Type B pancreatic cell (in vitro differentiated cells): ENCODE data around the gene HOXB6. TPM values are rescaled to one million over a fixed set of nuclear protein-coding genes. Genes with fewer than 3 reads are reported as not detected.

Experiments
- DNase-seq: peaks from one replicate; pipeline ENCODE4 v3.0.0; 2021; ENCODE audit warnings: mixed read lengths; ENCODE audit not compliant: unreplicated experiment; ENCODE audit errors: extremely low spot score
- H3K27ac Mint-ChIP-seq: 2 replicates; pipeline ENCODE4 v1.8.0; 2021; ENCODE audit warnings: mild to moderate bottlenecking, mixed read lengths
- H3K27me3 Mint-ChIP-seq: 2 replicates; pipeline ENCODE4 v1.8.0; 2021; ENCODE audit warnings: mixed read lengths
- H3K36me3 Mint-ChIP-seq: 2 replicates; pipeline ENCODE4 v1.8.0; 2021; ENCODE audit warnings: mixed read lengths
- H3K4me1 Mint-ChIP-seq: one replicate; pipeline ENCODE4 v1.8.0; 2021; ENCODE audit warnings: mixed read lengths; ENCODE audit not compliant: unreplicated experiment
- H3K4me3 Mint-ChIP-seq: 2 replicates; pipeline ENCODE4 v1.8.0; 2021; ENCODE audit warnings: mild to moderate bottlenecking, mixed read lengths
- H3K9me3 Mint-ChIP-seq: 2 replicates; pipeline ENCODE4 v1.8.0; 2021; ENCODE audit warnings: mixed read lengths
- total RNA-seq: library from RNA; stranded (reverse); gene quantifications from 2 replicates; pipeline ENCODE4 v1.2.1, GENCODE V29; 2021; ENCODE audit warnings: low replicate concordance
- TF ChIP-seq, protein P1 (sequence below): fragments of 200-600 bp; sonication (generic); conservative IDR thresholded peaks from 2 replicates; pipeline ENCODE4 v1.5.0; 2021; ENCODE audit warnings: antibody characterized with exemption, mild to moderate bottlenecking

The HOXB6 gene
- total RNA-seq, 1 donor from 2014 or later = 20.3 TPM

DNA sequence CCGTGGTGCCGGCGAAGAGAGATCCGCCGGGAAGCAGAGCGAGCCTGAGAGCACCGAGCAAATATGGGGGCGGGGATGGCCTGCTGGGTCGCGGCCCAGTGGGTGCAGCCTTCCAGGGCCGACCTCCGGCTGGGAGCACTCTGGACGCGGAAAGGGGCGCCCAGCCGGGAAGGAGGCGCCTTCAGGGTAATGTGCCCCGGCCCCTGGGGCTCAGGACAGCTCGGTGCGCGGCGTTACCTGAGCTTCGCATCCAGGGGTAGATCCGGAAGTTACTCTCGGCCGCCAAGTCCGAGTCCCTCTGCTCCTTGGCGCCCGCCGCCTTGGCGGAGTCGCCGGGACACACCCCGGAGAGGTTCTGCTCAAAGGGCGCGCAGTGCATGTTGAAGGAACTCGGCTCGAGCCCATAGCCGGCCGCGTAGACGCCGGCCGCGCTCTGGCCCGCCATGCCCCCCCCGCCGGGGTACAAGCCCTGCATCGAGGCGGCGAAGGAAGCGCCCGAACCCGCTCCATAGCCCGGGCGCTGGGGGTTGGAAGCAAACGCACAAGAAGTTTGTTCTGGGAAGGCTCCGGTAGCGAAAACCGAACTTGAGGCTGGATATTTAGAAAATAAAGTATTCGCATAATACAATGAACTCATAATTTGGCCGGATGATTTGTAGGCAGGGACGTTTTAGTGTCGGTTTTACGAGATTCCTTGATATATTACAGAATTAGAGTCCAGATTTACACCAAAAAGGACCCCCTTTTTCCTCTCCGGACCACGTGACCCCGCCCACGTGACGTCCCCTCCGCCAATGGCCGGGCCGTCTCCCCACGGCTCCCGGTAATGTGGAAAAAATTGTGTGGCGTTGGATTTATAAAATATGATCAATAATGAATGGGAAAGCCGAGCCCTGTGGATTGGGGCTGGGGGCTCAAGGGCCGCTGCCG is 5.8 kb upstream of the HOXB6 start, which contains the start of gene HOXB7:
Gene HOXB7 (minus strand): TSS at position 736 of the 930 bp plus-strand sequence. CDS start 99 bp downstream, at position 637.
- no peak for DNase-seq

DNA sequence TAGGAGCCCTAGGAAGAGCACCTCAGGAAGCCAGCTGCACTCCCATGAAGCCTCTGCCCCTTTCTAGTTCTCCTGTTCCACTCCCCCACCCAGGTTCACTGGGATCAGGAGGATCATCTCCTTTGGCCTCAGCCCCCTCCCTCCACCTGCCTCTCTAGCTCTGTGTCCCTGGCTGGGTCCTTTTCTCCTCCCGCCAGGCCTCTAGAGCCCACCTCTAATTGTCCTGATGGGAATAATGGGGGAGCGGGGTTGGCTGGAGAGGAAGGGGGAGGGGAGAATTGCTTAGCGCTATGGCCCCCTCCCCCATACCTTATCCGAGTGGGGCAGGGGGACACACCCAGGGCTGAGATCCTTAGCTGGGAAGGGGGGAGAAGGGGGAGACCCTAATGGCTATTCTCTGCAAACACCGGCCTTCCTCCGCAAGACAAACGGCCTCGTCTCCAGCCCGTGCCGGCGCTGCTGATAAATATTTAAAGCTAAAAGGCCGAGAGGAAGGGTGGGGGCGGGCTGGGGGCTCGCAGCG is 5.0 kb upstream of the HOXB6 start:
- peak overlapping the region; percentile 92 for H3K4me3 Mint-ChIP-seq
- peak overlapping the region; percentile 92 for H3K27ac Mint-ChIP-seq
- no peak for DNase-seq

More for the DNA sequence above, 5.8 kb upstream of the HOXB6 start, which contains the start of gene HOXB7:
- no peaks in the 10 kb centered on the region for H3K9me3 Mint-ChIP-seq
- H3K4me3 Mint-ChIP-seq = peak within 1 kb of the TSS; percentile 92
- H3K4me1 Mint-ChIP-seq = peaks cover 24% of the 10 kb centered on the region
- H3K36me3 Mint-ChIP-seq = peaks cover 10% of the 10 kb centered on the region
- peaks cover 90% of the 10 kb centered on the region for H3K27me3 Mint-ChIP-seq
- H3K27ac Mint-ChIP-seq = peak within 1 kb of the TSS; percentile 92
- TF ChIP-seq, protein P1, sequence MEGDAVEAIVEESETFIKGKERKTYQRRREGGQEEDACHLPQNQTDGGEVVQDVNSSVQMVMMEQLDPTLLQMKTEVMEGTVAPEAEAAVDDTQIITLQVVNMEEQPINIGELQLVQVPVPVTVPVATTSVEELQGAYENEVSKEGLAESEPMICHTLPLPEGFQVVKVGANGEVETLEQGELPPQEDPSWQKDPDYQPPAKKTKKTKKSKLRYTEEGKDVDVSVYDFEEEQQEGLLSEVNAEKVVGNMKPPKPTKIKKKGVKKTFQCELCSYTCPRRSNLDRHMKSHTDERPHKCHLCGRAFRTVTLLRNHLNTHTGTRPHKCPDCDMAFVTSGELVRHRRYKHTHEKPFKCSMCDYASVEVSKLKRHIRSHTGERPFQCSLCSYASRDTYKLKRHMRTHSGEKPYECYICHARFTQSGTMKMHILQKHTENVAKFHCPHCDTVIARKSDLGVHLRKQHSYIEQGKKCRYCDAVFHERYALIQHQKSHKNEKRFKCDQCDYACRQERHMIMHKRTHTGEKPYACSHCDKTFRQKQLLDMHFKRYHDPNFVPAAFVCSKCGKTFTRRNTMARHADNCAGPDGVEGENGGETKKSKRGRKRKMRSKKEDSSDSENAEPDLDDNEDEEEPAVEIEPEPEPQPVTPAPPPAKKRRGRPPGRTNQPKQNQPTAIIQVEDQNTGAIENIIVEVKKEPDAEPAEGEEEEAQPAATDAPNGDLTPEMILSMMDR = no peak

DNA sequence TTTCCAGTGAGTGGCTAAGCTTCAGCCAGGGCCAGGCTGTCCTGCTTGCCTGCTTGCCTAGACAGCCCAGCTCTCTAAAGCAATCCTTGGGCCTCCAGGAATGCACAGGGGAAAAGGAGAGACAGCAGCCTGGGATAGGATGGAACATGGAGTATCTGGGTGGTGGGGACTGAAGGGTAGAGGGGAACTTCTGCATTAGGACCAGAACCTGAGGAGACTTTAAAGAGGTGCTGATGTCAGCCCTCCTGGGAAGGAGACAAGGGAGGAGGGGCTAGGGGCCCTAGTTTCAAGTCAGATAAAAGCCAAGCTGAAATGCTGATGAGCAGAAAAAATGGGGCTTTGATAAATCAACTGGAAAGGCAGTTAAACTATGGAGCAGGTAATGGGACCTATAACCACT is 4.2 kb upstream of the HOXB6 start:
- Mint-ChIP-seq H3K4me1 (peaks cover 16% of the 10 kb centered on the region), H3K36me3 (peaks cover 15% of the 10 kb centered on the region), H3K27me3 (peaks cover 90% of the 10 kb centered on the region), H3K9me3 (no peaks in the 10 kb centered on the region), H3K4me3 (peak overlapping the region; percentile 92), H3K27ac (peak overlapping the region; percentile 92)
- no peak for DNase-seq
- TF ChIP-seq, protein P1 = no peak

More for the DNA sequence above, 5.0 kb upstream of the HOXB6 start:
- H3K36me3 Mint-ChIP-seq = peaks cover 13% of the 10 kb centered on the region
- H3K4me1 Mint-ChIP-seq = peaks cover 17% of the 10 kb centered on the region
- no peaks in the 10 kb centered on the region for H3K9me3 Mint-ChIP-seq
- TF ChIP-seq, protein P1 = no peak
- peaks cover 90% of the 10 kb centered on the region for H3K27me3 Mint-ChIP-seq

DNA sequence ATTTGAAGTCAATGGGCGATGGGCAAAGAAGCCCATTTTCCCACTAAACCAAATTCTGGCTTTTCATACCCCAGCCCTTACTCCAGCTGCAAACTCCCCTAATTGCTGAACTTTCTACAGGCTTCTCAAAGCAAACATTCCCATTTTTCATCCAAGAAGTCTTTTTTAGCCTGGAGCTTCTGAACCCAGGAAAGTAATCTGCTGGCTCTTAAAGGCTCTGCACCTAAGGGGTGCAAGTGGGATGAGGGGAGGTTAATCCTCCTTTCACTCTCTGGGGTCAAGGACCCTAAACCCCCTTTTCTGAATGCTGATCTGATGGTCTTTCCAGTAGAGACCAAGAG is 3.7 kb upstream of the HOXB6 start:
- TF ChIP-seq, protein P1 = no peak
- Mint-ChIP-seq H3K9me3 (no peaks in the 10 kb centered on the region), H3K36me3 (peaks cover 17% of the 10 kb centered on the region), H3K4me3 (peak overlapping the region; percentile 92), H3K27ac (peak overlapping the region; percentile 92), H3K4me1 (peaks cover 16% of the 10 kb centered on the region), H3K27me3 (peaks cover 90% of the 10 kb centered on the region)
- no peak for DNase-seq

DNA sequence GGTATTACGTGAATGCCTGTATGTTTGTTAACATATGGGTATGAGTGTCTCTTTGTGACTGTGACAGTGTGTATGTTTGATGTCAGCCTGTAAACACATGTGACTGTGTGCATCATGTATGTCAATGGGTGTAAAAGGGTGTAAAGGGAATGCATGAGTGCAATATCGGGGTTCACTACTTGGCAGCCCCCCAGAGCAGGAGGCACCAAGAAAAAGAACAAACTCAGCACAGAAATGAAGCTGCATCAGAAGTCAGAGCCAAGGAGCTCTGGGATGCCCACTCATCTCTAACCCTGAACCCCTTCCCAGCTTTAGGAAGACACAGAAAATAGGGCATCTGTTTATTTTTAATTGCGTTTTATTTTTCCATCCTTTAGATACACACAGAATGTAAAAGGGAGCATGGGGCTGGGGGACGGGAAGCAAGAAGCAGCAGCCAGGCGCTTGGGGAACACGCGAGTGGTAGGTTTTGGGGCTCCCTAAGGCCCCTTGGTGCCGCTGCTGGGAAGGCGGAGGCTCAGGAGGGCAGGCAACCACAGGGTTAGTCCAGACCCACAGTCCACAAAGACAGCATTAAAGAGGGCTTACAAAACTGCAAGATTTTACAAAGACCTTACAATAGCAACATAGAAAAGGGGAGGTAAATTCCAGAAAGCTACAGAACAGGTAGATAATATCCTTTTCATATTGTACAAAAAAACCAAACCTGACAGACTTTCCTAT is 2.3 kb upstream of the HOXB6 start:
- no peak for DNase-seq
- Mint-ChIP-seq H3K4me3 (peak overlapping the region; percentile 21), H3K36me3 (peaks cover 18% of the 10 kb centered on the region), H3K27me3 (peaks cover 92% of the 10 kb centered on the region), H3K9me3 (no peaks in the 10 kb centered on the region), H3K4me1 (peaks cover 11% of the 10 kb centered on the region), H3K27ac (no peak overlapping the region)
- TF ChIP-seq, protein P1 = no peak
